HG02571 (cell line): Measurements from ENCODE around the gene MOV10L1.
"Not testable (repeated sequence)": the region's sequence is repeated elsewhere in the genome, so short reads cannot be mapped to it uniquely, and the experiment has no call there.

Experiments
- ATAC-seq: cut with Tn5 transposase; IDR thresholded peaks from one replicate; pipeline ENCODE4 v1.9.1; 2021; ENCODE audit warnings: mild to moderate bottlenecking, moderate library complexity; ENCODE audit not compliant: unreplicated experiment

MOV10L1 gene

DNA sequence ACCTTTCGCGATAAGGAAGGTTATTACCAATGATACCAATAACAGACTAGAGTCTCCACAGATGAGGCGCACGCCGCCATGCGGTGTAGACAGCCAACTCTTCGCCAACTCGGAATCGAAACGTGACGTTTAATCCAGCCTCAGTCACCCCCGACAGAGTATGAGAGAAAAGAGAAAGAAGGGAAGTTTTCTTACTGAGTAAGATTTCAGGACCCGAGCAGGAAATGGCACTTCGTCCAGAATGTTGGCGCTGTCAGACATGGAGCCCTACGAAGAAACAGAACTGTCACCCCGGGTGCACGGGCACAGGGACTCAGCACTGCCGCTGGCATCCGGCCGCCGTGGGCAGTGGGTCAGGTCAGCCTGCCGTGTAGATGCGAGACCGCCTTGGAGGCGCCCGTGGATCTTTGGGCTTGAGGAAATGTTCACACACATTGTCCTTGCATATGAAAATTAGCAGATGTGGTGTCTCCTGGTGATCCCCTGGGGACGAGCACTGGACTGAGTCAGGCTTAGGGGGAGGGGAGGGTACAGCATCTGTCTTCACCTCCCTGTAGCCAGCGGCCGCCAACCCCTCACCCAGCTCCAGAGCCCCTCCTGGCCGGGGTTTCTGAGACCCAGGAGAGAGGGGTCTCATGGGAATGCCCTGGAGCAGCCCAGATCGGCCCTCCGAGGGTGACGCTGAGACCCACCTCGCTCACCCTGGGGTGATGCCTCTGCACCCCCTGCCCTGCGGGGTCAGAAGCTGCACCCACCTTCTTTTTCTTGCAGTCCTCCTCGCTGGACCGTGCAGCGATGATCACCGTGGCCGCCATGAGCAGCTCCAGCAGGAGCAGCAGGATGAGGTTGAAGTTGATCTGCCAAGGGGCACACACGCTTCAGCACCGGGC is 12.9 kb upstream of the MOV10L1 start:
- no peak for ATAC-seq

DNA sequence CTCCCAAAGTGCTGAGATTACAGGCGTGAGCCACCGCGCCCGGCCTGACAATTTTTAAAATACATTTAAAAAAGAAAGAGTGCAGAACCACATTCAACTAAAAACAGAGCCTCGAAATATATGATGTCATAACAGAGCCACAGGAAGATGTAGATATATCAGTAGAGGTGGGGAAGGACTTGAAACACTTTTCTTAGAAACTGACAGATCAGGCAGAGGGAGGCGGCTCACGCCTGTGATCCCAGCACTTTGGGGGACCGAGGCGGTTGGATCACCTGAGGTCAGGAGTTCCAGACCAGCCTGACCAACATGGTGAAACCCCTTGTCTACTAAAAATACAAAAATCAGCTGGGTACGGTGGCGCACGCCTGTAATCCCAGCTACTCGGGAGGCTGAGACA is 11.6 kb upstream of the MOV10L1 start:
- no peak for ATAC-seq

DNA sequence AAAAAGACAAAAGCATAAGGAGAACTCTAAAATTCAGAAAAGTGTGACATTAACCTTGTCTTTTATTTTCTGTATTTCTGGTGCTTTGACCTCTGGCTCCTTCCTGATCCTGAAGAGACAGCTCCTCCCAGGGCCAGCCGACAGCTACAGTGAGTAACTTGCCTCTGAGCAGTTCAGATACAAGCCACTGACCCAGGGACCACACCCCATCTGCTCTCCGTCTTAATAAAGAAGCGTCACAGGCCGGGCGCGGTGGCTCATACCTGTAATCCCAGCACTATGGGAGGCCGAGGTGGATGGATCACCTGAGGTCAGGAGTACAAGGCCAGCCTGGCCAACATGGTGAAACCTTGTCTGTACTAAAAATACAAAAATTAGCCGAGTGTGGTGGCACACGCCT is 11.0 kb upstream of the MOV10L1 start:
- no peak for ATAC-seq

DNA sequence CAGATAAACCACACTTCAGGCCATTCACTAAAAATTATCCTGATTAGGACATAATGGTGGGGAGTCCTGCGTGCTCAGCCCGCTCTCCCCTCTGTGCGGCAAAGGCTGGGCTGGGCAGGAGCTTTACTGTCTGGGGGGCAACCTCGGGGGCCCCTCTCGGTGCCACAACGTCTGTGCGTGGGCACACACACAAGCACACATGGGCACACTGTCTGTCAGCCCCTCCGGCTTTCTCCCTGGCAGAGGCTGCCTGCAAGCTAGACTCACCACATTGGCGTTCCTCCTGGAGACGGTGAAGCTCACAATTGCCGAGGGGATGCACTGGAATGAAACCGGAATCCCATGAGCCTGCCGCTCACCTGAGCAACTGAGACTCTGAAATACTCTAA is 9.7 kb upstream of the MOV10L1 start:
- no peak for ATAC-seq

DNA sequence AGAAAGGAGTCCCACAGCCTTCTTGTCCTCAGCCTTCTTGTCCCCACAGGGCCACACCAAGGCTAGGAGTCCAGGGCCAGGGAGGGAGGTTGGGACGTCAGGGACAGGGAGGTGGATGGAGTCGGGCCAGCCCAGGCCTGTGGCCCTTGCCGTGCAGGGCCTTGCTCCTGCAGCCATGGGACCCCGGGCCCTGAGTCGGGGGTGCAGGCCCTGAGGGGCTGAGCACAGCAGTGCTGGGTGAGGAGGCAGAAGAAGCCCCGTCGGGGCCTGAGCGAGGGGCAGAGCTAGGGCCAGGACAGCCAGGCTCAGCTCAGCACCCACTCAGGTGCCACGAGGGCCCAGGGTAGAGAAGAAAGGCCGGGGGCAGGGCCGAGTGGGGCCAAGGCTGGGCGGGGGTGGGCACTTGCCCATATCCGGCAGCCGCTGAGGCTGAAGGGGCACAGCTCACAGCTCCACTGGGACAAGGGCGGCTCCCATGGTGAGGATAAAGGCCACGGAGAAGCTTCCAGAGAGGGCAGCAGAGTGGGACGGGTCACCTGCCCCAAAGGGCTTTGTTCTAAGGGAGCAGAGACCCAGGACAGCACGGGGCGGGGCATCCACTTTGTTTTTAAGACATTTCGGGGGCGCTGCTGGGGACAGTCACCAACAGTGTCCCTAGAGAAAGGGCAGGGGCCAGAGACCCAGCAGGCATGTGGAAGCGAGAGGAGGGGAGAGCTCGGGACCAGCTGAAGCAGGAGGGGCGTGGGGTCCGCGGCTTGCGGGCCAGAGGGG is 8.2 kb upstream of the MOV10L1 start:
- no peak for ATAC-seq

DNA sequence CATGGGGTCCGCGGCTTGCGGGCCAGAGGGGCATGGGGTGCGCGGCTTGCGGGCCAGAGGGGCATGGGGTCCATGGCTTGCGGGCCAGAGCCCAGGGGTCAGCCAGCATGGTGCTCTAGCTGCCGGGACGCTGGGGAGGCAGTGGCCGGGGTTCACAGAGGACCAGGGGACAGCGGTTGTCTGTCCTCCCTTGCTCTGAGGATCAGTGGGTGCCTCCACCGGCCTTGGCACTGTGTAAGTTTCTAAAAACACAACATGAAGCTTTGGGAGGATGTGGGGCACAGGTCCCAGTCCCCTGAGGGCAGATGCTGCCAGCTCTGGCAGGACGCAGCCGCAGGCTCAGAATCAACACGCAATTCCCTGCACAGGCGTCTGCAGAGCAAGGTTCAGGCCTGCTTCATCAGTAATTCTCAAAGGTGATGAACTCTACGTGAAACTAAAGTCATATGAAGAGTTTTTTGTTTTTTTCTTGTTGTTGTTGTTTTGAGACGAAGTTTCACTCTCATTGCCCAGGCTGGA is 7.5 kb upstream of the MOV10L1 start:
- no peak for ATAC-seq

DNA sequence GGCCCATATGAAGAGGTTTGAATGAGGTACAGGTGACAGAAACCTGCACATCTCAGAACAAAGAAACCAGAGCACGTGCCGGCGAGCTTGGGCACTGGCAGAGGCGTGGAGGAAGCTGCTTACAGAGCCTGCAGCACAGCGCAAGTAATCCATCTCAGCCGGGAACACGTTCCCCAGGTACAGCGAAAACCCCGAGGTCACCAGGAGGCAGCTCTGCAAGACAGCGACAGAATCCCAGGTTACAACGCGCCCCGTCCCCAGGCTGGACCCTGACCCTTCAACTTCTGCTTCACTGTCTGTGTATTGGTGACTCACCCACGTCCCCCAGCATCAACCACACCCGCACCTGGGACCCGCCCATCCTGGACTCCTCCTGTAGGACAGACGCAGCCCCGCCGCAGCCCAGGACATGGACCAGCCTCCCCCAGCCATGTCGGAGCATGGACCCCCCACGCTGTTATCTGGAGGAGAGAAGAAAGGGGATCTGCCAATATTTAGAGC is 6.8 kb upstream of the MOV10L1 start:
- no peak for ATAC-seq

DNA sequence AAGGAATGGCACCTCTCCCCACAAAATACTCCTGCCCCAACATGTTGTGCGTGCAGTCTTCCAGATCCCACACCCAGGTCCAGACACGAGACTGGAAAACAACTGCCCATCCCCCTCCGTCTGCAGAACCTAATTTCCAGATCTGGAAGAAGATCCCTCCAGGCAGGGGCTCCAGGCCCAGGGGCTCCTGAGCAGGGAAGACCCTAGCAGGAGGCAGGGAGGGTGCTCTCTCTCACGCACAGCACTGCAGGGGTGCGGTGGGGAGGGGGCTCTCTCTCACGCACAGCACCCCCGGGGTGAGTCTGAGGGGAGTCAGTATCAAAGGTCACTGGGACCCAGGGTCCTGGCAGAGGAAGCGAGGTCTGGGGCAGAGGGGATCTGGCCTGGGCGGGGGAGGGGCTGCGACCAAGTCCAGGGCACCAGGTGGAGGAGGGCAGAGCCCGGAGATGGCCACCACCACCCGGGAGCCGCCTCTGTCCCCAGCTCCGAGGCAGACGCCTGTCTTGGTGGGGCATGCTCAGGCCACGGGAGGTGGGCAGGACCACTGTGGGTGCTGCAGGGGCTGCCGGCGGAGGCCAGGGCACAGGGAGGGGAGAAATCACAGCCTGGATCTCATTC is 6.2 kb upstream of the MOV10L1 start:
- no peak for ATAC-seq

DNA sequence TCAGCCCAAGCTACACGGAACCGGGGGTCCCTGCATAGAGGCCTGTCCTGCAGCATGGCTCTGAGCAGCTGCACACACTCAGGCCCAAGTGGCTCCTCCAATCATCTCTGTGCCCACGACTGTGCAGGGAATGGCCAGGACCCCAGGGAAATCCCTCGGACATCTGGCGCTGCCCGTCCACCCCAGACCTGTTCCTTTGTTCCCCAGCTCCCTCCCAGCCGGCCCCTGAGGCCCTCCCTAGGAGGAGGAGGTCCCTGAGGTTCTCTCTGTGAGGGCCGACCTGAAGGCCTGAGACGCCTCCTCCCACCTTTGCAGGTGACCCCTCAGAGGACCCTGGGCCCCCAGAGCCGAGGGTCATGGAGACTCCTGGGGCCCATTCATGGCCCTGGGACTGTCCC is 5.7 kb upstream of the MOV10L1 start:
- no peak for ATAC-seq

DNA sequence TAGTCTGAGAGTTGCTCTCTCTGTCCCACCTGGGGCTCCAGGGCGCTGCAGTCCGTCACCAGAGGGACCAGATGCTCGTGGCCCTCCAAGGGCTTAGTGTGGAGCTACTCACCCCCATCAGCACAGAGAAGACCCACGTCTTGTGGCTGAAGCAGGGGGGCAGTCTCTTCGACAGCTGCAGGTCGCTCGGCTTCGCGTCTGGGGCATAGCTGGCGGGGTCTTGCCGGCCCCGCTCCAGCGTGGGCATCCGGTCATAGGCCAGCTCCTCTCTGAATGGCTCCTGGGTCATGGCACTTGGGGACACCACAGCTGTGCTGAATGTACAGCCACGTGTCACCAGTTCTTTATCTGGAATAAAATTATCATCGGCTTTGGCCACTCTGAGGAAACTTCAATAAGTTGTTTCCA is 5.2 kb upstream of the MOV10L1 start:
- ATAC-seq: no peak

DNA sequence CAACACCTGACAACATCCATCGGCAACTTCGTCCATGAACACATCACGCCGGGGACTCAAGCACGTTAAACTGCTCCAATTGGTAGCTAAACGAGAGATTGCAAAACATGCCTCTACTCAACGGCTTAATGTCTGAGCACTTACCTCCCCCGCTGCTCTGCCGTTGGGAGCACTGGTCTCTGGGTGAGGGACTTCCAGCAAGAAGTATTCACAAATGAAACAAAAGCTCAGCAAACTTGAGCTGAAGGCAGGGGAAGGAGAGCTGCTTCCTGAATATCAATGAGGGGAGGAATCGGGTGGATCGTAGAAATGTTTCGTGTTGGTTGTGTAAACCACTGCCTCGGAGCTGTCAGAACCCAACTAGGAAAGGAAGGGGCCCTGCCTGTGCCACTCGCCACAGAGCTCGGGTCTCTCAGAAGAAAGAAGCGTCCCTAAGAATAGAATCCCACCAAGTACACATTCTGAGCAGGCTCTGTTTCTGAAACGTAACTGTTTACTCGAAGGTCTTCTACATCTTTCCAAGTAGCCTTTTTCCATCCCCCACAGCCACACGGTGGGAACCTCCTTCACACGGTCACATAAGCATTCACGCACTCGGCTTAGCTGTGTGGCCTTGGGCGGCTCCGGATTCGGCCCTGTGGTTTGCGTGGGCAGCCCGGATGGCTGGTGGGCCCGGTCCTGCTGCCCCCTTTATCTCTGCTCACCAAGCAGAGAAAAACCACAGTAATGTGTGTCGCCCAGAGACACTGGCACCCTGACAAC is 4.4 kb upstream of the MOV10L1 start, which contains the start of gene MLC1:
Gene MLC1 (minus strand): TSS at position 216 of the 762 bp plus-strand sequence. CDS start 524 bp downstream, outside the sequence.
- no peak for ATAC-seq

DNA sequence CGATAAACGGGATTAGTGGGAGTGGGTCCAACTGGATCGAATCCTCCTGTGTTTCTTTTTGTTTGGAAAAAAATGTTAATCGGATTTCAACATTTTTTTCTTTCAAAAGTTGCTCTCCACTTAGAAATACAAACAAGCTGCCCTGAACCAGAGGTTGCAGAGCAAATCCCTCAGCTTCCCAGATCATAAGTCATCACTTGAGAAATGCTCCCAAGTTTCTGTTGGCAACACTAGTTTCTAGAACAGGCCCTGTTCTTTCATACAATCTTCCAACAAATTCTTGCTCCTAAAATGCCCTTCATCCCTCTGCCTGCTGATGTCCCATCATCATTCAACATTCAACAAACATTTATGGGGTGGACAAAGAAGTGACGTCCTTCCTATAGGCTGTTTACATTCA is 3.3 kb upstream of the MOV10L1 start:
- ATAC-seq: no peak

DNA sequence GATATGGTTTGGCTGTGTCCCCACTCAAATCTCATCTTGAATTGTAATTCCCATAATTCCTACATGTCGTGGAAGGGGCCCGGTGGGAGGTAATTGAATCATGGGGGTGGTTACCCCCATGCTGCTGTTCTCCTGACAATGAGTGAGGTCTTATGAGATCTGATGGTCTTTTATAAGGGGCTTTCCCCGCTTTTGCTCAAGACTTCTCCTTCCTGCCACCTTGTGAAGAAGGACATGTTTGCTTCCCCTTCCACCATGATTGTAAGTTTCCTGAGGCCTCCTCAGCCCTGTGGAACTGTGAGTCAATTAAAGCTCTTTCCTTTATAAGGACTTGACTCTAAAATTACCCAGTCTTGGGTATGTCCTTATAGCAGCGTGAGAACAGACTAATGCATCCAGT is 2.8 kb upstream of the MOV10L1 start:
- ATAC-seq: not testable (repeated sequence)

DNA sequence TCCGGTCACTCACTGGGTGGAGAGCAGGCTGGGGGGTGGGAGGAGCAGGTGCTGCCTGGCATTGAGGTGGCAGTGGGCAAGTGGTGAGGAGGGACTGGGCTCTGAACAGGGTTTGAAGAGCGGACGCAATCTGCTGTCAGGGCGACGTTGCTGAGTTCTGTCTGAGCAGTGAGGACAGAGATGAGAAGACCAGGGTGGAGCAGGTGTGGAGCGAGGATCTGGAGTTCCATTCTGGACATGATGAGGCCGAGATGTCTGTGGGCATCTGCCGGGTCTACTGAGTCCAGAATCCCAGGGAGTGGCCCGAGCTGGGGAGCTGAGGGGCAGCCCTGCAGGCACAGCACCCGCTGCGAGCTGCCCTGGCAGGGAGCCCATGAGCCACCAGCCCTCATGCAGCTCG is 2.2 kb upstream of the MOV10L1 start:
- ATAC-seq: no peak

DNA sequence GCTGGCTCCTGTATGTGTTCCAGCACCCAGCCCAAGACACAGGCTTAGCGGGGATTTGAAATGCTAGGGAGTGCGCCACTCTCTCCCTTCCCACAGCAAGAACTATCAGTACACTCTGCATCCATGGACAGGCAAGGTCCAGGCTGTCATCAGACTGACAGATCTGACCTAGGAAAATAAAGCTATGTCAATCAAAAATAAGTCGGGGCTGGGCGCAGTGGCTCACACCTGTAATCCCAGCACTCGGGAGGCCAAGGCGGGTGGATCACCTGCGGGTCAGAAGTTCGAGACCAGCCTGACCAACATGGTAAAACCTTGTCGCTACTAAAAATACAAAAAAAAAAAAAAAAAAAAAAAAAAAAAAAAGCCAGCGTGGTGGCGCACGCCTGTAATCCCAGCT is 1.7 kb upstream of the MOV10L1 start:
- no peak for ATAC-seq

DNA sequence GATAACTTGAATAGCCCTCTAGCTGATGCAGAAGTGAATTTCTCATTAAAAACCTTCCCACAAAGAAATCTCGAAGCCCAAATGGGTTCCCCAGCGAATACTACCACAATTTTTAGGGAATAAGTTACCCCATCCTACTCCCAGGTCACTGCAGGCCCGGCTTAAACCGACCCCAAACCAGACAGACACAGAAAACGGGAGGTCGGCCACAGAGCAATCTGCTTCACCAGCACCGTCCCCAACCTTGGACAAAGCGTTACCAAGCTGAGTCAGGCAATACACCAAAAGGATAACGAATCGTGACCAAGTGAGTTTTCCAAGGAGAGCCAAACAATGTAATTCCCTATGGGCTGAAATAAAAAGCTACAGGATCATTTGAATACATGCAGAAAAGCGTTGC is 575 bp upstream of the MOV10L1 start:
- ATAC-seq: no peak

DNA sequence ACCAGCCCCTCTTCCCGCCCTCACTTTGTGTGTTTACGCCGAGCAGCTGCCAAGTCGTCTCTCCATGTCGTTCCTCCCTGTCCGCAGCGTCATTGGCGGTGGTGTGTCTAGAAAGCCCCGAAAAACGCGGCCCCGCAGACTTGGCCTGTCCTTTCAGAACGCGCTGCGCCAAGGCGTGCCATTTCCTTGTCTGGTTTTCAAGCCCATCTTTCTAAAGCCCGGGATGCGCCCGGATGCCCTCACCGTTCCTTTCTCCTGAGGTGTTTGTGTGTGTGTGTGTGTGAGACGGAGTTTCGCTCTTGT is 557 bp downstream of the MOV10L1 start:
- ATAC-seq: no peak

DNA sequence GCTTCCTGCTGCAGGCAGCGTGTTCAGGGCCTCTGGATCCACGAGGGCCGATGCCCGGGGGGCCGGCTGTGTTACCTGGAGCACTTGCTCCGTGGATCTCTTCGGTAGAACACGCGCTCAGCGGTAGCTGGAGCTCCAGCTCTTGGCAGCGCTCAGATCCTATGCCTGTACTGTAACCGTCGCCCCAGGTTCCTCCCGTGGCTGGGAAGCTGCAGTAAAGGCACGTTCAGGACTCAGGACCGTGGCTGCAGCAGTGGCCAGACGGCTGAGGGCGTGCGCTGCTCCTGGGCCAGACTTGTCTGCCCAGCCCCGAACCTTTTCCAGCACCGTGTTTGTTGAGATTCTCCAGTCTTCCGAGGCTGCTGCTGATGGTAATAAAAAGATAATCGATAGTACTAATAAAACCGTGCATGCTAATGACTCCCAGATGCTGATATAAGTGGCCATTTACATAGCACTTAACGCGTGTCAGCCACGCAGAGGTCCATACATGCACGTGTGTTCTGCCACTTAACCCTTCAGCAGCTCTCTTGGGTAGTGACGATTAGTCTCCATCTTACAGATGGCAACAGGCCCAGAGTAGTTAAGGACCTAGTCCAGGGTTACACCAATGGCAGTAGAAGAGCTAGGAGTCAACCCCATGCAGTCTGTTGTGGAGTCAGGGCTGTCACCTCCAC is 1.4 kb downstream of the MOV10L1 start:
- no peak for ATAC-seq

DNA sequence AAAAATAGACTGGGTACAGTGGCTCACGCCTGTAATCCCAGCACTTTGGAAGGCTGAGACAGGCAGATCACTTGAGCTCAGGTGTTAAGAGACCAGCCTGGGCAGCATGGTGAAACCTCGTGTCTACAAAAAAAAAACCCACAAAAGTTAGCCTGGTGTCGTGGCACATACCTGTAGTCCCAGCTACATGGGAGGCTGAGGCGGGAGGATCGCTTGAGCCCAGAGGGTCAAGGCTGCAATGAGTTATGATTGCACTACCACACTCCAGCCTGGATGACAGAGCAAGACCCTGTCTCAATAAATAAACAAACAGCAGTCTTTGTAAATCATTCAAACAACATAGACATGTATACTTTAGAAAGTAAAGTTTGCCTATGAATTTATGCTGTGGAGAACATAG is 2.5 kb downstream of the MOV10L1 start:
- ATAC-seq: no peak

DNA sequence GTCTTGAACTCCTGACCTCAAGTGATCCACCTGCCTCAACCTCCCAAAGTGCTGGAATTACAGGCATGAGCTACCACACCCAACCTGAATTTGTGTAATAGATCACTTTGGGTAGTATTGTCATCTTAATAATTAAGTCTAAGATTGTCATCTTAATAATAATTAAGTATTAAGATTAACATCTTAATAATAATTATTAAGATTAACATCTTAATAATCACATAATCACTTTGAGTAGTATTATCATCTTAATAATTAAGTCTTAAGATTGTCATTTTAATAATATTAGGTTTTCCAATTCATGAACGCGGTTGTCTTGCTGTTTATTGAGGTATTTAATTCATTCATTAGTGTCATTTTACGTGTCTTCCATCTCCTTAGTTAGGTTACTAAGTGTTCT is 8.2 kb downstream of the MOV10L1 start:
- ATAC-seq: no peak
